Fibroblast of skin of left biceps (primary cell): ENCODE measurements around the gene OBI1.

ENCODE experiments used
- DNase-seq, 2 experiments: peaks; one replicate each; pipeline ENCODE4 v3.0.0-alpha.2; 2013; ENCODE audit warnings: low read depth in 2 of 2

The OBI1 gene

GRCh38 chr13:78603240-78603957 is 55.6 kb downstream of the OBI1 start, which contains the start of gene POU4F1:
Gene POU4F1 (minus strand): TSS chr13:78603552. CDS start chr13:78603326, 226 bp downstream.
- DNase-seq: no peak

DNA sequence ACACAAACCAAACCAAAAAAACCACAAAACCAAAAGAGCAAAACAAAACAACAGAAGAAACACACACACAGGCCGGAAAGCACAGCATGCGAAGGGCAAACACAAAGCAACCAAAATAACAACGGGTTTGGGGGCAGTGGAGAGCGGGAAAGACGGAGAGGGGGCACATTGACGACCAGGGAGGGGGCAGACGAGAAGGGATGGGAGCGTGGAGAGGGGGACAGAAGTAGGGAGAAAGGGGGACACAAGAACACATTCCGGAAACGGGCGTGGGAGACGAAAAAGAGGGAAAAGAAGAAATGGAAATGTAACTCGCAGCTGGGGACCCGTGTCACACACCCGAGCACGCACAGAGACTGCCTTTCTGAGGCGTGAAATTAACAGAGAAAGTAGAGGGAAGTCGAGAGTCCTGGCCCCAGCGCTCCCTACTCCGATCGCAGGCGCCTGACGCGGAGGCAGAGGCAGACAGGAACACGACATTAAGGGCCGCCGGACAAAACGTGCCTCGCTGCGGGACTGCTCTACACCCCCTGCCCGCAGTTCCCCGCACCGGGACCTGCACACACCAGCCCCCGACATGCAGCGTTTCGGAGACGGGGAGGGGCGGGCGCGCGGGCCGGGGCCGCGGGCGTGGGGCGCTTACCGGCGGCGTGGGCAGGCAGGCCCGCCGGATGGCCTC is 56.3 kb downstream of the OBI1 start:
- DNase-seq: no peak

- DNase-seq: no peak
Measured at GRCh38 chr13:78601874-78602560, 56.9 kb downstream of the OBI1 start.

DNA sequence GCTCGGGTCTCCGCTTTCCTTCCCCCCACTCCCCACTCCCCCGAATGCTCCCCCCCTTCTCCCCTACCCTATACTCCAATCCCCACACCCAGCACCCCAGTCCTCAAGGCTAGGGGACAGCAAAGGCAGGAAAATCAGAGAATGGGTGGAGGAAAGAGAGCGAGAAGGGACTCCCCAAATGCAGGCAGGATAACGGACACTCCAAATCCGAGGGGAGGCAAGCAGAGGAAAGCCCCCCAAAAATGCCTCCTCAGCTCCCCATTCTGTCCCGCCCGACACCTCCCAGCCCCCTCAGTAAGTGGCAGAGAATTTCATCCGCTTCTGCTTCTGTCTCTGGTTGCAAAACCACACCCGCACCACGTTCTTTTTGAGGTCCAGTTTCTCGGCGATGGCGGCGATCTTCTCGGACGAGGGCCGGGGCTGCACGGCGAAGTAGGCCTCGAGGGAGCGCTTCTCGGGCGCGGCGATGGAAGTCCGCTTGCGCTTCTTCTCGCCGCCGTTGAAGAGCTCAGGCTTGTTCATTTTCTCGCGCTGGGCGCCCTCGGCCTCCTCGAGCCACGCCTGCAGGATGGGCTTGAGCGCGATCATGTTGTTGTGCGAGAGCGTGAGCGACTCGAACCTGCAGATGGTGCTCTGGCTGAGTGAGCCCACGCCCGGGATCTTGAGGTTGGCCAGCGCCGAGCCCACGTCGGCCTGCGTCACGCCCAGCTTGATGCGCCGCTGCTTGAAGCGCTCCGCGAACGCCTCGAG is 57.7 kb downstream of the OBI1 start:
- no peak for DNase-seq

GRCh38 chr13:78600280-78600883 is 58.6 kb downstream of the OBI1 start:
- no peak for DNase-seq

DNA sequence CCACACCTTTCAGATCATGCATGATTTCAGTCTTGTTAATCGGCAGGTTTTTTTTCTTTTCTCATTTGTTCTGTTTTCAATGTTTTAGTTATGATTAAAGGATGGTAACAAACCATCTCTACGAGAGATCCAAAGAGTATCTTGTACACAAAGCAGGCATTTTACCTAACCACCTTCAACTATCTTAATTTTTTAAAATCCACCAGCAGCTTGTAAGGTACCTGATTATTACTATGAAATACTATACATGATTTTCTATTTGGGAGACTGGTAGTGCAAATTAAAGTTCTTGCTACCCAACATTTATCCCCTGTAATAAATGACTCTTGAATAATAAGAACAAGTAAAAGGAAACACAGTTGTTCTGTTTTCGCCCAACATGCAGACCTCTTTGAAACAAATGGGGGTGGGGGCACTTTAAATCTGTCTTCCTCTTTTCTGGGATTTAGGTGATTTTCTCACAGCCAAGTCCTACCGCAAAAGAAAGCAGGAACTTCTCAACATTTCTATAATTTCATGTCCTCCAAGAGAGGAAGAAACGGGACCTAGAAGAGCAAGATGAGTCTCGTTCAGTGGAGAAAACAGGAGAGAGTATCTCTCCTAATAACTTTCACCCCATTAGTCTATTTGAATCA is 59.2 kb downstream of the OBI1 start:
- DNase-seq: no peak

GRCh38 chr13:78598966-78599644 is 59.9 kb downstream of the OBI1 start:
- no peak for DNase-seq

GRCh38 chr13:78598116-78598781 is 60.7 kb downstream of the OBI1 start:
- no peak for DNase-seq

DNA sequence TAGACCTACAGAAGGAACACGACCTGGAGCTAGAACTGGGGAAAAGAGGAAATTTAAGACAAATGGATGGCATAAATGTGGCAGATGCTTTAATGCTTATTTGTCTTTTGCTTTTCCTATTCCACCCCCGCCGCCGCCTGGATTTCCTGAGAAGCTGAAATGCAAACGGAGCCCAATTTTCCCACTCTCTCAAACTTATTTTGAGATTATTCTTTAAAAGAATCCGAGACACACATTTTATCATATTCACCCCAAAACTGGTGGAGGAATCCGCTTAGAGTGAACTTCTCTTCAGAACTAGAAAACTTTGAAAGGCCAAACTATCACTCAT is 61.4 kb downstream of the OBI1 start:
- DNase-seq: no peak

GRCh38 chr13:78596736-78597601 is 62.0 kb downstream of the OBI1 start:
- DNase-seq: no peak

- no peak for DNase-seq
Measured at GRCh38 chr13:78596399-78596735, 62.6 kb downstream of the OBI1 start.

- no peak for DNase-seq
Measured at GRCh38 chr13:78595495-78596398, 63.2 kb downstream of the OBI1 start.

DNA sequence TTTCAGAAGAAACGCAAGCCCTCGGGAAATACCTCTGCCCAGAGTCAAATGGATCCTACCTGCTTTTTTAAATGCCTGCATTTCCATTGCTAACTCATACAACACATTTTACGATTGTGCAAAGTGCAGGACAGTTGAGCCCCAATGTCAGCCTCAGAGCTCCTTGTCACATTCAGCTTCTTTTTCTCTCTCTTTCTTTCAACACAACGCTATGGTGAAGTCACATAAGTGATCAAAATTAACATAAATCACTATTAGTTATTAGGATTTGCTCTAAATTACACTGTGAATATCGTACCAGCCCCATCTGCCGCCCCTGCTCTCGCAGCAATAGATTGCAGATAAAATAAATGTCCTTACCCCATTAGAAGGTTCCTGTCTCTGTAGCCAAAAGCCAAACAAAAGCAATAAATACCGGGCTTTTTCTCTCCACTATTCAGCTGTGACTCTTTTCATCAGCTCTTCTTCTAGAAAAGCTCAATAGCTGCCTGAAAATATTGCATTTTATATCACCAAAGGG is 64.4 kb downstream of the OBI1 start:
- DNase-seq: no peak

DNA sequence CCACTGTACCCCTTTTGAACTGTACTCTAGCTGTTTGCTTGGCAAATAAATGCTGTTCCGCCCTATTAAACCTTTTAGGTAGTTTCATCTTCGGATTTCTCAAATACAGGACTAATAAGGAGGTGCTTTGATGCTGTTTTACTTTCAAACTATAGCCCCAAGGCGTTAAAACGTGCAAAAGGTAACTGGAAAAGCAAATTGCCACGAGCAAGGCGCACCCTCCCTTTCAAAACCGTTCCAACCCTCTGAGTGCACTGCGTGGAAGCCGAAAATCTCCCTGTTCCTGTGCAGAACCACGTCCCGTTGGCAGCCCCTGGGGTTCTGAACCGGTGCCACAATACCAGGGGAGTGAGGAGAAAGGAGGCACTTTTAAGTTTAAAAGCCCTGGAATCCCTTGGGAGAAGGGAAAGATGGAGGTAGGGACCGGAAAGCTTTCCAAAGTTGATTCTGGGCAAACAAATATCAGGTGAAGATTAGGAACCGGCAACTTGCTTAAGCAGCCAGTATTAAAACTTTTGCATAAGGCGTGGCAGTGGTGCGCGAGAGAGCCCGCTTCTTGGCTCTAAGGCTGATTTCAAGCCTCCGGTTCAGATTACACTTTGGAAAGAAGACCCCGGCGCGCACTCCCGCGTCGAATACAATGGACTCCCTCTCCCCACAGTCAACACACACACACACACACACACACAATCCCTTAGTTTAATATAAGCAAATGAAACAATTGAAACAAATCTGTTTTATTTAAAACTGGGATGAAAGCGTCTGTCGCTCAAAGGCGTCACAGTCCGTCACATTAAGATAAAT is 65.1 kb downstream of the OBI1 start:
- no peak for DNase-seq

GRCh38 chr13:78593129-78593528 is 65.8 kb downstream of the OBI1 start:
- no peak for DNase-seq

DNA sequence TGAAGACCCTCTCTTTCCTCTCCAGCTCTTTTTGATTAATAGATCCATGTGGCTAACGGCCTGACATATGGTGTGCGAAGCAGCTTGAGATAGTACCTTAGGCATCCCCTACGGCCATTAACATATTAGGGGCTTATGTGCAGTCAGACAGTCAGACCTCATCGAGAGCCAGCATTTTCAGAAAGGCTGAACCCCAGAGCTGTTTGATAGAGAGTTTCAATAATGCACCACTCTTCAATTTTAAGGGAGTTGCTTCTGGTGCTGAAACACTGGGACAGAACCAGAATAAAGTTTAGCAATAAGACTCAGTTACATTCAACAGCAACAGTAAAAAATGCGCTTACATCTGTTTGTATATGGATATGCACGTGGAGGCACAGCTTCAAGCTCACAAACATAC is 66.4 kb downstream of the OBI1 start:
- DNase-seq: no peak

DNA sequence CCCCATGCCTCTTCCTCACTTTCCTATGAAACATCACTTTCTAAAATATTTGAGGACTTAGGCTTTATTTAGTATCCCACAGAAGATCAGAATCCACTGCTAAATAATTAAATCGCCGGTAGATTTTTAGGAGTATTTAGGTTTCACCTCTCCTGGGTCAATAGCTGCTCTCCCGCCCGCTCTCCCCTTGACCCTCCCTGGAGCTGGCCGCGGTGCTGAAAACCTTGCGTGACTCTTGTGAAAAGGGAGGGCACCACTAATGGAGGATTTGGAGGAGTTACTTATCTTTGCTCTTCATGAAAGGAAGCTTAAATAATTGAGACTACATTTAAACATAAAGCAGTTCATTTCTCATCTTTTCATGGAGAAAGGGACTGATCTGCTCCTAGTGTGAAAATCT is 69.7 kb downstream of the OBI1 start:
- no peak for DNase-seq
